NCI-H748 treated with DMSO at 0.1 percent for 48 hours (cell line): ENCODE measurements around the gene ZFP36.
"Not testable (repeated sequence)": the region's sequence is repeated elsewhere in the genome, so short reads cannot be mapped to it uniquely, and the experiment has no call there.

Experiments used
- DNase-seq: peaks from one replicate; lab custom pipeline; 2025; lab: John Stamatoyannopoulos, UW

Gene ZFP36

DNA sequence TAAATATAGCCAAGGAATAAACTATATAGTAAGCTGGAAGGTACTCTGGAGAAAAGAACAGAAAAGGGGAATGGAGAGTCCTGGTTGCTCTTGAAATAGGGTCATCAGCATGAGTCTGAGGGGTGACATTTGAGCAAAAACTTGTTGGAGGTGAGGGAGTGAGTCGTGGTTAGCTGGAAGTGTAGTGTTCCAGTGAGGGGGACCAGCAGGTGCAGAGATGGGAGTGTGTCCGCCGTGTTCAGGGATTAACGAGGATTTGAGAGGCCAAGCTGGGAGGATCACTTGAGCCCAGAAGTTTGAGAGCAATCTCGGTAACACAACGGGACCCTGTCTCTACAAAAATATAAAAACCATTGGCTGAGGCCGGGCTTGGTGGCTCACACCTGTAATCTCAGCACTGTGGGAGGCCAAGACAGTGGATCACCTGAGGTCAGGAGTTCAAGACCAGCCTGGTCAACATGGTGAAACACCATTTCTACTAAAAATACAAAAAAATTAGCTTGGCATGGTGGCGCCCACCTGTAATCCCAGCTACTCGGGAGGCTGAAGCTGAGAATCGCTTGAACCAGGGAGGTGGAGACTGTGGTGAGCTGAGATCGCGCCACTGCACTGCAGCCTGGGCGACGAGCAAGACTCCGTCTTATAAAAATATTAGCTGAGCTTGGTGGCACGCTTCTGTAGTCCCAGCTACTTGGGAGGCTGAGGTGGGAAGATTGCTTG is 39.9 kb downstream of the ZFP36 start:
- no peak for DNase-seq

DNA sequence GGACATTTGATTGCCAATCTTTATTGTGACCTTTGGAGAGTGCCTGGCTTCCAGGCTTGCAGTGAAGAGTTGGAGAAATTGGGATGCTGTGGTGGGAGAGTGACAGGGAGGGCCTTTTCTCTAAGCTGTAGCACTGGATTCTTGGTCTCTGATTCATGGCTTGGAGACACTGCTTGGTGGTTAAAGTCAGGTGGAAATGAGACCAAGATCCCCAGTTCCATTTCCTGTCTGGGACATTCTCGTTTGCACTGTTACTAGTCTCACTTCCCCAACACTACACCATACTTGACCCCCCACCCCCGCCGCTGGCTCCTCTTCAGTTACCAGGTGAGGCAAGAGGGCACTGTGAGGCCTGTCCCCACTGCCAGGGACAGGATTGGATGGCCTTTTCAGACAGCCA is 41.6 kb downstream of the ZFP36 start:
- DNase-seq, result no peak

DNA sequence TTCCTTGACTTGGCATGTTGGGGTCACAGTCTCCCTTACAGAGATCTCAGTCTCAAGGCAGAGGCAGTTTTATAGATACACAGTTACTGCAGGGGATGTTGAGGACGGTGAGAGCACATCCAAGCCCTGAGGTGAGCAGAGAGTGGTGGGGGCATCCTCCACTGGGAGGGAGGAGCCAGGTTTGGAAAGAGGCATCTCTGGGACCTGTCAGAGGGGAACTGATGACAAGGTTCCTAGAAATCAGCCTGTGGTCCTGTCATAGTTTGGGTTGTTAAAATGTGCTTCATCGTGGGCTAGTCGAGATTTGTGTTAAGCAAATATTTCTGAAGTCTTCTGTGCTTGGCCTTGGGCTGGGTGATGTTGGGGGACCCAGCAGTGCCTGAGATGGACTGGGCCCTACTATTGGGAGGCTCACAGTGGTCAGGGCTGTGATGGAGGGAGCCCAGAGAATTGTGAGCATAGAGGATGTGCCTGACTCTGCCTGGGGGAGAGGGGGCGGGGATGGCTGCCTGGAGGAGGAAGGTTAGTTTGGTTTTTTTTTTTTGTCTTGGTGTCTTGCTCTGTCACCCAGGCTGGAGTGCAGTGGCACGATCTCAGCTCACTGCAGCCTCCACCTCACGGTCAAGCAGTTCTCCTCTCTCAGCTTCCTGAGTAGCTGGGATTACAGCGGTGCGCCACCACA is 42.6 kb downstream of the ZFP36 start:
- no peak for DNase-seq

DNA sequence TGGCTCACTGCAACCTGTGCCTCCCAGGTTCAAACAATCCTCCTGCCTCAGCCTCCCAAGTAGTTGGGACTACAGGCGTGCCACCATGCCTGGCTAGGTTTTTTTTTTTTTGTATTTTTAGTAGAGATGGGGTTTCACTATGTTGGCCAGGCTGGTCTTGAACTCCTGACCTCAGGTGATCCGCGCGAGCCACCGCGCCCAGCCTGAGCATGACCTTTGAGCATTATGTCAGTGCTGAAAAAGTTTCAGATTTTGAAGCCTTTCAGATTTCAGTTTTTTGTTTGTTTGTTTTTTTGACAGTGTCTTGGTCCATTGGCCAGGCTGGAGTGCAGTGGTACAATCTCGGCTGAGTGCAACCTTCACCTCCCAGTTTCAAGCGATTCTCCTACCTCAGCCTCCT is 44.6 kb downstream of the ZFP36 start:
- DNase-seq, result not testable (repeated sequence)
